Body of pancreas (tissue), 4 donors: ENCODE data around the gene ASPHD2.

Experiments used
- CTCF ChIP-seq, 7 experiments: fragments of 450-650 bp in 4 of 7; fragments of 200-600 bp in 3 of 7; sonication (generic) in 3 of 7; IDR thresholded peaks; one replicate each; pipeline ENCODE4 v1.5.1; 2016 to 2019; ENCODE audit warnings: antibody characterized with exemption in 7 of 7
- POLR2A ChIP-seq, 3 donors: fragments of 450-650 bp; IDR thresholded peaks; one replicate each; pipeline ENCODE4 v1.6.1; 2016; ENCODE audit warnings: antibody characterized with exemption in 3 of 3, mild to moderate bottlenecking in 2 of 3

- TF ChIP-seq CTCF (IDR thresholded peaks at IDR 0.05) (no peak), POLR2A (IDR thresholded peaks at IDR 0.05) (no peak)
Measured at GRCh38 chr22:26414347-26414746, 14.7 kb upstream of the ASPHD2 start.
